ENCODE results near the gene LRRC63. TPM values are rescaled to one million over a fixed set of nuclear protein-coding genes. Genes with fewer than 3 reads are reported as not detected.

Gene LRRC63
- total and polyA plus RNA-seq, 10 donors: 0.04 to 1.3 (median 0.62) TPM

DNA sequence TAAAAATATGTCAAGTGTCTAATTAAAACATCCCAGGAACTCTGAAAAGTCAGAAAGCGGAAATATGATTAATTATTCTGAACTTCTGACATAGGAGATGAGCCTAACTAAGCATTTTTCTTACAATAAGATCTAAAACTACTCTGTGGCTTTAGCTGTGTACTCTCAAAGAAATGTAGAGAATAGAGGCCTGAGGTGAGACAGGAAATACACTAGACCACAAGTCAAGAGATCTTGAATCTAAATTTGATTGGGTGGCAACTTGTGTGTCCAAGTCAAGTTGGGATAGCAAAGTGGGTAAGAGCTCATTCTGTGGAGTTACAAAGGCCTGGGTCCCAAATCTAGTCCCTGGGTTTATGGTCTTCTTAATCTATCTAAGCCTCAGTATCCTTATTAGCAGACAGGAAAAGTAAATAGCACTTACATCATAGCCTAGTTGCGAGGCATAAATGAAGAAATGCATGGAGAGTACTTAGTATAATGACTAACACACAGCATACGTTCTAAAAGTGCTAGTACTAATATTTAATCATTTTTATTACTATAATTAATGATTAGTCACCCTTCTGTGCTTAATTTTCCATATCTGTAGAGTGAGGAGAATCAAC is 9.4 kb upstream of the LRRC63 start:
- no peak for DNase-seq
- Histone ChIP-seq H3K9me3 (no peaks in the 10 kb centered on the region), H3K4me3 (no peak overlapping the region), H3K27ac (peak overlapping the region in 5 of 8 donors; percentile 12 to 41 (median 27)), H3K4me1 (peaks cover 7 to 54% (median 26%) of the 10 kb centered on the region in 6 donors), H3K36me3 (no peaks in the 10 kb centered on the region), H3K27me3 (replicated peaks in 1 of 7) (peaks cover 0 to 5% (median 0%) of the 10 kb centered on the region in 7 donors)
- 45 to 60% (median 55%) methylated on average over 3 of the region's 3 CpGs for WGBS, 5 donors
- TF ChIP-seq, protein P1, sequence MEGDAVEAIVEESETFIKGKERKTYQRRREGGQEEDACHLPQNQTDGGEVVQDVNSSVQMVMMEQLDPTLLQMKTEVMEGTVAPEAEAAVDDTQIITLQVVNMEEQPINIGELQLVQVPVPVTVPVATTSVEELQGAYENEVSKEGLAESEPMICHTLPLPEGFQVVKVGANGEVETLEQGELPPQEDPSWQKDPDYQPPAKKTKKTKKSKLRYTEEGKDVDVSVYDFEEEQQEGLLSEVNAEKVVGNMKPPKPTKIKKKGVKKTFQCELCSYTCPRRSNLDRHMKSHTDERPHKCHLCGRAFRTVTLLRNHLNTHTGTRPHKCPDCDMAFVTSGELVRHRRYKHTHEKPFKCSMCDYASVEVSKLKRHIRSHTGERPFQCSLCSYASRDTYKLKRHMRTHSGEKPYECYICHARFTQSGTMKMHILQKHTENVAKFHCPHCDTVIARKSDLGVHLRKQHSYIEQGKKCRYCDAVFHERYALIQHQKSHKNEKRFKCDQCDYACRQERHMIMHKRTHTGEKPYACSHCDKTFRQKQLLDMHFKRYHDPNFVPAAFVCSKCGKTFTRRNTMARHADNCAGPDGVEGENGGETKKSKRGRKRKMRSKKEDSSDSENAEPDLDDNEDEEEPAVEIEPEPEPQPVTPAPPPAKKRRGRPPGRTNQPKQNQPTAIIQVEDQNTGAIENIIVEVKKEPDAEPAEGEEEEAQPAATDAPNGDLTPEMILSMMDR (IDR thresholded peaks at IDR 0.05 in 8 of 11, conservative IDR thresholded peaks at IDR 0.05 in 3 of 11): no peak
- no peak for TF ChIP-seq POLR2AphosphoS5 (IDR thresholded peaks at IDR 0.05)
- TF ChIP-seq POLR2A (IDR thresholded peaks at IDR 0.05): no peak
- intact Hi-C loops (cut with DNase I; ENCODE audit: low total_unique reads): no loop called here

DNA sequence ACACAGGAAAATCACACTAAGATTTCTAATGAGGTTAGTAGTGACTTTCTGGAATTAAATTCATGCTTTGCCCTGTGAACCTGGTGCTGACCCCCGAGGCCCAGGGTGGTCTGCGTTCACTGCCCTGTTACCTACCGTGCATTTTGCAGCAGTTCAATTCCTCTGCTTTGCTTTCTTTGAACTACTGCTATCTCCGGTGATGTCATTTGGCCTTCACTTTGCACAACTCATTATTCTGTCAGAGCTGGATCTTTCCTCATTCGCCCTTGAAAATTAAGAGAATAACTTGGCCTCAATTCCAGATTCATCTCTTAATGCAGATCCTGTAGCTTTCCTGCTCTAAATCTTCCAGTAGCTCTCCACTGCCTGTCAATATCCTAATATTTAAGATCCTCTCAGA is 8.8 kb upstream of the LRRC63 start:
- H3K4me3 ChIP-seq: no peak overlapping the region
- DNase-seq: no peak
- peaks cover 7 to 48% (median 26%) of the 10 kb centered on the region in 6 donors for H3K4me1 ChIP-seq
- no peaks in the 10 kb centered on the region for H3K36me3 ChIP-seq
- H3K9me3 ChIP-seq: no peaks in the 10 kb centered on the region
- H3K27me3 ChIP-seq (replicated peaks in 1 of 7): peaks cover 0 to 5% (median 0%) of the 10 kb centered on the region in 7 donors
- WGBS, 5 donors: 61 to 72% (median 67%) methylated on average over 5 of the region's 5 CpGs
- no peak overlapping the region for H3K27ac ChIP-seq
- intact Hi-C loops (cut with DNase I; ENCODE audit: low total_unique reads): no loop called here
- no peak for TF ChIP-seq POLR2A (IDR thresholded peaks at IDR 0.05)
- TF ChIP-seq, protein P1 (IDR thresholded peaks at IDR 0.05 in 8 of 11, conservative IDR thresholded peaks at IDR 0.05 in 3 of 11): no peak
- no peak for TF ChIP-seq POLR2AphosphoS5 (IDR thresholded peaks at IDR 0.05)

DNA sequence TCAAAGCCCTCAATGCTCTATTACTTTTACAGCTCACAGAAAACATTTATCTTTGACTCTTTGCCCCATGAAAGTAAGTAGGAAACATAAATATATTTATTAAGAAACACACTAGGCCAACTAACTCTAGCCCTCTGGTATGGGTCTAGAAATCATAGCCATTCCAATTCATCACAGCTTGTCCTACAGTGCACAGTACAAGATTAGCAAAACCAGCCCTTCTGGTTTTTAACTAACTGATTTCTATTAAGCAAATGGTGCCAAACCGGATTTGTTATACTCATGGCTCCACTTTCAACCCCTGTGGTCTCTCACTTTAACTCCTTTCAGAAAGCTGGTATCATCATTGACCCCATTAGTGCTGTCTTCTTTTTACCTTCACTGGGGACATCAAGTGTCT is 5.6 kb upstream of the LRRC63 start:
- no peaks in the 10 kb centered on the region for H3K9me3 ChIP-seq
- 81 to 97% (median 86%) methylated on average over 1 of the region's 1 CpG for WGBS, 5 donors
- no peak for DNase-seq
- intact Hi-C loops (cut with DNase I; ENCODE audit: low total_unique reads): no loop called here
- TF ChIP-seq, protein P1 (IDR thresholded peaks at IDR 0.05 in 8 of 11, conservative IDR thresholded peaks at IDR 0.05 in 3 of 11): no peak
- no peak for TF ChIP-seq POLR2A (IDR thresholded peaks at IDR 0.05)
- TF ChIP-seq POLR2AphosphoS5 (IDR thresholded peaks at IDR 0.05): no peak
- no peak overlapping the region for H3K4me3 ChIP-seq
- peaks cover 9 to 52% (median 27%) of the 10 kb centered on the region in 6 donors for H3K4me1 ChIP-seq
- H3K36me3 ChIP-seq: no peaks in the 10 kb centered on the region
- no peak overlapping the region for H3K27ac ChIP-seq
- peaks cover 0 to 19% (median 0%) of the 10 kb centered on the region in 7 donors for H3K27me3 ChIP-seq (replicated peaks in 1 of 7)

DNA sequence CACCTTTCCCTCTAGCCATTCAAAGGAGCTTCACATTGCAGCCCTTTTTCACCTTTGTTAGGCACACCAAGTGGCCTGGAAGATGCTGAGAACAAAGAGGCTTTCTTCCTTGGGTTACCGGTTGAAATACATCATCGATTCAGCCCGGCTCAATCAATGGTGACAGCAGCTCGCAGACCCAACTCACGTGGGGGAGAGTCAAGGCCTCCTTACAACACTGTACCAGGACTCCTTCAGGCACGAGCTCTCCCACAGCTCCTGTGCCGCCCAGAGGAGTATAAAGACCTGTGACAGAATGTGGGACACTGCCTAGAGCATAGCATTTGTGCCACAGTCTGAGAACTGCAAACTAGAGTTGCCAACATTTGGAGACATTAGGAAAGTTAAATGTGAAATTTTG is 3.9 kb upstream of the LRRC63 start:
- no peak overlapping the region for H3K4me3 ChIP-seq
- no peaks in the 10 kb centered on the region for H3K9me3 ChIP-seq
- H3K36me3 ChIP-seq: no peaks in the 10 kb centered on the region
- H3K27me3 ChIP-seq (replicated peaks in 1 of 7): peaks cover 0 to 32% (median 0%) of the 10 kb centered on the region in 7 donors
- intact Hi-C loops (cut with DNase I; ENCODE audit: low total_unique reads): no loop called here
- WGBS, 5 donors: 72 to 86% (median 83%) methylated on average over 7 of the region's 7 CpGs
- peaks cover 4 to 49% (median 27%) of the 10 kb centered on the region in 6 donors for H3K4me1 ChIP-seq
- DNase-seq: no peak
- TF ChIP-seq, protein P1 (IDR thresholded peaks at IDR 0.05 in 8 of 11, conservative IDR thresholded peaks at IDR 0.05 in 3 of 11): no peak
- TF ChIP-seq POLR2A (IDR thresholded peaks at IDR 0.05) (no peak), POLR2AphosphoS5 (IDR thresholded peaks at IDR 0.05) (no peak)
- H3K27ac ChIP-seq: no peak overlapping the region
